K562 (cell line): ENCODE data around the gene APOBEC3A. TPM values are rescaled to one million over a fixed set of nuclear protein-coding genes. Genes with fewer than 3 reads are reported as not detected.
A peak's percentile ranks its signal among the peaks of the same experiment; 100 is the strongest.

Source experiments
- CREM ChIP-seq: IDR thresholded peaks from 2 replicates; pipeline ENCODE4 v1.6.1; 2014; ENCODE audit warnings: antibody characterized with exemption, low read depth
- CSDE1 ChIP-seq, 2 experiments: fragments of 450-650 bp; IDR thresholded peaks; 2 replicates each; pipeline ENCODE4 v1.6.1; 2016; ENCODE audit warnings: mild to moderate bottlenecking in 1 of 2
- JUNB ChIP-seq: fragments of 450-650 bp; formaldehyde crosslinking; conservative IDR thresholded peaks from 2 replicates; pipeline ENCODE4 v1.4.0; 2020; ENCODE audit warnings: mild to moderate bottlenecking
- MEF2A ChIP-seq: IDR thresholded peaks from 2 replicates; pipeline ENCODE4 v1.6.1; 2011; ENCODE audit warnings: low read depth, mild to moderate bottlenecking, low read length, moderate library complexity; ENCODE audit not compliant: control insufficient read depth
- MXI1 ChIP-seq: IDR thresholded peaks from 2 replicates; pipeline ENCODE4 v1.6.1; 2011; ENCODE audit warnings: low read depth, mild to moderate bottlenecking, improper control_type of control experiment, low read length
- PRPF4 ChIP-seq: fragments of 200-400 bp; formaldehyde crosslinking; IDR thresholded peaks from one replicate; pipeline ENCODE4 v1.6.1; 2017; ENCODE audit warnings: low read length, low read depth, mild to moderate bottlenecking; ENCODE audit not compliant: insufficient read depth, poor library complexity, severe bottlenecking
- SMAD4 ChIP-seq: fragments of 250-450 bp; sonication (Bioruptor Pico); conservative IDR thresholded peaks from 2 replicates; pipeline ENCODE4 v1.8.0; 2021; ENCODE audit warnings: inconsistent platforms, mild to moderate bottlenecking, moderate library complexity
- TFAM ChIP-seq: fragments of 250-450 bp; sonication (Bioruptor Pico); conservative IDR thresholded peaks from 2 replicates; pipeline ENCODE4 v1.5.0; 2021; ENCODE audit warnings: mild to moderate bottlenecking, moderate library complexity
- ZNF584 ChIP-seq: fragments of 200-800 bp; sonication (Bioruptor generic); IDR thresholded peaks from 2 replicates; pipeline ENCODE4 v1.6.1; 2016; ENCODE audit warnings: low read depth, mild to moderate bottlenecking, missing genetic modification characterization, missing compliant biosample characterization
- polyA plus RNA-seq, 8 experiments: library from polyadenylated mRNA; depleted of rRNA in 4 of 8; stranded (reverse) in 5 of 8; unstranded in 3 of 8; fragments of >200 nt; fragmentation: Nextera tagmentation in 2 of 8; fragmentation: Illumina TruSeq in 1 of 8; extraction: Ambion mirVana in 2 of 8; extraction: Trizol in 1 of 8; gene quantifications; 2 replicates each; pipeline versions ENCODE4 v1.2.1 to v1.2.3, GENCODE V29; 2011 to 2014; ENCODE audit warnings: inconsistent platforms in 1 of 8, missing spikeins in 1 of 8
- total RNA-seq, 7 experiments: library from RNA; depleted of rRNA in 6 of 7; stranded (reverse); fragments of >200 nt in 6 of 7; fragmentation: Illumina TruSeq in 2 of 7; extraction: Trizol in 2 of 7; gene quantifications; 2 replicates each; pipeline versions ENCODE4 v1.2.1 to v1.2.3, GENCODE V29; 2011 to 2021; ENCODE audit warnings: low replicate concordance in 1 of 7
- TF ChIP-seq, protein P1 (sequence below): fragments of 450-650 bp; IDR thresholded peaks from 2 replicates; pipeline ENCODE4 v1.6.1; 2016; ENCODE audit warnings: missing biosample characterization, missing genetic modification characterization
- TF ChIP-seq, protein P2 (sequence below), 3 experiments: fragments of 200-800 bp in 1 of 3; sonication (Bioruptor generic) in 1 of 3; sonication (generic) in 1 of 3; formaldehyde crosslinking in 1 of 3; IDR thresholded peaks; 2 replicates each; pipeline versions ENCODE4 v1.6.1 to v1.8.0; 2016 to 2022; ENCODE audit warnings: mild to moderate bottlenecking in 2 of 3, missing compliant biosample characterization in 2 of 3, missing genetic modification characterization in 2 of 3, missing genetic modification reagents in 1 of 3
- TF ChIP-seq, protein P3 (sequence below): fragments of 250-450 bp; sonication (Bioruptor Pico); IDR thresholded peaks from 2 replicates; pipeline ENCODE4 v1.5.0; 2021; ENCODE audit warnings: mild to moderate bottlenecking, borderline replicate concordance
- TF ChIP-seq, protein P4 (sequence below): fragments of 250-450 bp; sonication (Bioruptor Pico); IDR thresholded peaks from 2 replicates; pipeline ENCODE4 v1.8.0; 2022; ENCODE audit warnings: moderate library complexity, mild to moderate bottlenecking, inconsistent platforms
- TF ChIP-seq, protein P5 (sequence below): fragments of 250-450 bp; sonication (Bioruptor Pico); IDR thresholded peaks from 2 replicates; pipeline ENCODE4 v1.5.0; 2021; ENCODE audit warnings: mild to moderate bottlenecking, moderate library complexity

APOBEC3A gene
- total and polyA plus RNA-seq, 9 of the 15 experiments (the other 6 are each of a cell fraction or from before 2014, with no cell fraction given) = 0.04 TPM; not detected in 8

DNA sequence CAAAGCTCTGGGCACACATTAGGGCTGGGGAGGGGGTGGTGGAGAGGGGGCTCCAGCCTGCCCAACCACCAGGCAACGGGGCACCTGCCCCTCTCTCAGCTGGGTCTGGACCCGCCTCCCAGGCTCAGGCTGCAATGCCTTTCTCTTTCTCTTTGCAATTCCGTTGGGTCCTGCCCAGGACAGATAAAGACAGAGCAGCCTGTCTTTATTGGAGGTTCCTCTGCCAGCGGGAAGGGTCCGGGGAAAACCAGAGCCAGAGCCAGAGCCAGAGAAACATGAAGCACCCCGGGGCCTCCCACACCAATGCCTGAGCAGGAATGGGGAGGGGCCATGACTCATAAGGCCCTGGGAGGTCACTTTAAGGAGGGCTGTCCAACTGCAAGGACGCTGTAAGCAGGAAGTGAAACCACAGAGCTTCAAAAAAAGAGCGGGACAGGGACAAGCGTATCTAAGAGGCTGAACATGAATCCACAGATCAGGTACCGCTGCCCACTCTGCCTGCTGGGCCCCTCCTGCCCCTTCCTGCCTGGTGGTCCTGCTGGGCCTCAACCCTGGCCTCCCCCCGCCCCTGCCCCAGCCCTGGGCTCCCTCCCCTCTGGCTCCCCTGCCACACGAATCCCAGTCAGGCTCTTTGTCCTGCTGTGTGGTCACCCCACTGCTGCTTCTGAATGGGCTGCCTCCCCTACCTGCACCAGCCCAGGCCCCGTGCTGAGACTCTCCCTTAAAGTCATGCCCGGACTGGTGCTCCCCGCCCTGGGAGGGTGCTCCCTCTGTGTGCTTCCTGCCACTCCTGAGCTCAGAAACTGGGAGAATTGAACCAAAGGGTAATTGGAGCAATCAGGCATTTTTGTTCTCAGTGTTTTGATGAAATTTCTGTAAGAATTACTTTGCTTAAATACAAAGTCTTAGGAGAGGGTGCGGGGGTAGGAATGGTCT, 24.9 kb downstream of the APOBEC3A start, which contains the start of gene APOBEC3B (continued):
- TF ChIP-seq PRPF4 = no peak
- no peak for TF ChIP-seq ZNF584 (CRISPR knock-in tag)
- TF ChIP-seq, protein P1, sequence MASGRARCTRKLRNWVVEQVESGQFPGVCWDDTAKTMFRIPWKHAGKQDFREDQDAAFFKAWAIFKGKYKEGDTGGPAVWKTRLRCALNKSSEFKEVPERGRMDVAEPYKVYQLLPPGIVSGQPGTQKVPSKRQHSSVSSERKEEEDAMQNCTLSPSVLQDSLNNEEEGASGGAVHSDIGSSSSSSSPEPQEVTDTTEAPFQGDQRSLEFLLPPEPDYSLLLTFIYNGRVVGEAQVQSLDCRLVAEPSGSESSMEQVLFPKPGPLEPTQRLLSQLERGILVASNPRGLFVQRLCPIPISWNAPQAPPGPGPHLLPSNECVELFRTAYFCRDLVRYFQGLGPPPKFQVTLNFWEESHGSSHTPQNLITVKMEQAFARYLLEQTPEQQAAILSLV (tag) = no peak
- TF ChIP-seq, protein P2, sequence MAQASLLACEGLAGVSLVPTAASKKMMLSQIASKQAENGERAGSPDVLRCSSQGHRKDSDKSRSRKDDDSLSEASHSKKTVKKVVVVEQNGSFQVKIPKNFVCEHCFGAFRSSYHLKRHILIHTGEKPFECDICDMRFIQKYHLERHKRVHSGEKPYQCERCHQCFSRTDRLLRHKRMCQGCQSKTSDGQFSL (CRISPR knock-in tag; IDR thresholded peaks at IDR 0.05) = no peak
- TF ChIP-seq, protein P2 (tag; IDR thresholded peaks at IDR 0.05) = no peak
- no peak for TF ChIP-seq JUNB (CRISPR knock-in tag)
- TF ChIP-seq, protein P3, sequence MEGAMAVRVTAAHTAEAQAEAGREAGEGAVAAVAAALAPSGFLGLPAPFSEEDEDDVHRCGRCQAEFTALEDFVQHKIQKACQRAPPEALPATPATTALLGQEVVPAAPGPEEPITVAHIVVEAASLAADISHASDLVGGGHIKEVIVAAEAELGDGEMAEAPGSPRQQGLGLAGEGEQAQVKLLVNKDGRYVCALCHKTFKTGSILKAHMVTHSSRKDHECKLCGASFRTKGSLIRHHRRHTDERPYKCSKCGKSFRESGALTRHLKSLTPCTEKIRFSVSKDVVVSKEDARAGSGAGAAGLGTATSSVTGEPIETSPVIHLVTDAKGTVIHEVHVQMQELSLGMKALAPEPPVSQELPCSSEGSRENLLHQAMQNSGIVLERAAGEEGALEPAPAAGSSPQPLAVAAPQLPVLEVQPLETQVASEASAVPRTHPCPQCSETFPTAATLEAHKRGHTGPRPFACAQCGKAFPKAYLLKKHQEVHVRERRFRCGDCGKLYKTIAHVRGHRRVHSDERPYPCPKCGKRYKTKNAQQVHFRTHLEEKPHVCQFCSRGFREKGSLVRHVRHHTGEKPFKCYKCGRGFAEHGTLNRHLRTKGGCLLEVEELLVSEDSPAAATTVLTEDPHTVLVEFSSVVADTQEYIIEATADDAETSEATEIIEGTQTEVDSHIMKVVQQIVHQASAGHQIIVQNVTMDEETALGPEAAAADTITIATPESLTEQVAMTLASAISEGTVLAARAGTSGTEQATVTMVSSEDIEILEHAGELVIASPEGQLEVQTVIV = no peak
- TF ChIP-seq MEF2A = no peak
- TF ChIP-seq, protein P4, sequence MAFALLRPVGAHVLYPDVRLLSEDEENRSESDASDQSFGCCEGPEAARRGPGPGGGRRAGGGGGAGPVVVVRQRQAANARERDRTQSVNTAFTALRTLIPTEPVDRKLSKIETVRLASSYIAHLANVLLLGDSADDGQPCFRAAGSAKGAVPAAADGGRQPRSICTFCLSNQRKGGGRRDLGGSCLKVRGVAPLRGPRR (CRISPR knock-in tag) = no peak
- no peak for TF ChIP-seq CSDE1 (IDR thresholded peaks at IDR 0.05)
- no peak for TF ChIP-seq SMAD4 (CRISPR knock-in tag)
- no peak for TF ChIP-seq MXI1
- TF ChIP-seq, protein P5, sequence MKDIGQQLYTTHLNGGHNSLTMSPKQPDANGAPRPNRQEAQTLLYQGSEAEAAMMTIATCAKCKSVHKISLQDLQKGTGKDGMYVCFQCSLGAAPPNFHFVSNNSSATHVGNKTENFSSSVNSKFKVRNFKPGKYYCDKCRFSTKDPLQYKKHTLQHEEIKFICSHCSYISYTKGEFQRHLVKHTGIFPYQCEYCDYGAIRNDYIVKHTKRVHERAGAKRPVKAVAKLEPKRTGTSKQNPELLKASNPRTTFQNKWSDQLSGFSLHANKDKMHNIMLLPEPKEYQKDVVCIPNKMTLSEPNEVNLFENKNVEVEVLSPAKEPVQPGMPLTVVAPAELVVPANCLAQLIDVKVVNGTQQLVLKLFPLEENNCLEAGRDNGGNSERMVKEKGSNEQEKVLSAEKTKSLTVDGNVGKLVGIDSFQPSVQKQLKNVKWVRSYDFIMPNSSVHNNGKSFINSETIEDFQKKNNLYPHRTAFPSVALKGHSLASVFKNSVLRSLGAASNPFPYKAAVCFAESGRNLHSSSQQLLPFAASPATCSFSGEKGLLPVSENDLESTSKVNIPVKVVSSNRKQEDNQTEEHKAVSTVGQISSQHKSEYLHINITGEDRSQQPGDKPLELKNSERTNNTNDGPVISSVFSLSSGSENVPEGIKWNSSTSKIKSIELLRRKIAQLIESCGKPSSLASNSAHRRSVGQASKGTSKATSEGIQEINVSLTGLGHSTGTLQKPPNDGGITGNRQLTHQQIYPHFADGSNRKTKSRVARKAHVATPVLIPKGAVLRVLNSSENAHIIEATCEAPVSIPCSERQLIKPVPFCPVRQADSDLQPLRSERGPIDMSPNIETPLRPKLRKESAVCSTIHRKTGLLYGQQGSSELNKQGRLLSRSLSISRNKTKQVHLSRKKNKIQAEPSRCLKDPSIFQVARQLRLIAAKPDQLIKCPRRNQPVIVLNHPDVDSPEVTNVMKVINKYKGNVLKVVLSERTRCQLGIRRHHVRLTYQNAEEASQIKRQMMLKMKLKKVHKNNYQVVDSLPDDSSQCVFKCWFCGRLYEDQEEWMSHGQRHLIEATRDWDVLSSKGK (CRISPR knock-in tag) = no peak
- no peak for TF ChIP-seq TFAM (CRISPR knock-in tag)
- peak; percentile 43; the same call in 1 of the 2 replicates for TF ChIP-seq CREM
